HuH-7 (cell line): Measurements from ENCODE around the gene RPS17.
A peak's percentile ranks its signal among the peaks of the same experiment; 100 is the strongest.
"Not testable (repeated sequence)": the region's sequence is repeated elsewhere in the genome, so short reads cannot be mapped to it uniquely, and the experiment has no call there.

Experiments
- DNase-seq: peaks from one replicate; pipeline ENCODE4 v3.0.0; 2011; ENCODE audit warnings: low spot score

Gene RPS17

GRCh38 chr15:82545478-82545877 lies 5.2 kb upstream of the RPS17 start:
- DNase-seq = no peak

DNA sequence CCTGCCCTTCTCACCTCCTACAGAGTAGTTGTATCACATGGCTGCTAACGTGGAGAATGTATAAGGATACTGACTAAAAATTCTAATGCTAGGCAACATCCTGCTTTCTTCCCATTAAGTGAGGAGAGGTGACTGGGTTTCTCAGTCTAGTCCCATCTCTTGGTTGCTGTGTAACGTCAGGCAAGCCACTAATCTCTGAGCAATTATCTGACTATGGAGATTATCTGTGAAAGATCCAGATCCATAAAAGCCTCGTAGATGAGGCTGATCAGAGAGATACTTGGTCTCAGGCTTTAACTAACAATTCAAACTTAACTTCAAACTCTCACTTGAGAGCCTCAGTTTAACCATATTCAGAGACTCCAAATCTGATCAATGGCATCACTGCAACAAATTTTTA lies 4.7 kb upstream of the RPS17 start:
- DNase-seq = no peak

DNA sequence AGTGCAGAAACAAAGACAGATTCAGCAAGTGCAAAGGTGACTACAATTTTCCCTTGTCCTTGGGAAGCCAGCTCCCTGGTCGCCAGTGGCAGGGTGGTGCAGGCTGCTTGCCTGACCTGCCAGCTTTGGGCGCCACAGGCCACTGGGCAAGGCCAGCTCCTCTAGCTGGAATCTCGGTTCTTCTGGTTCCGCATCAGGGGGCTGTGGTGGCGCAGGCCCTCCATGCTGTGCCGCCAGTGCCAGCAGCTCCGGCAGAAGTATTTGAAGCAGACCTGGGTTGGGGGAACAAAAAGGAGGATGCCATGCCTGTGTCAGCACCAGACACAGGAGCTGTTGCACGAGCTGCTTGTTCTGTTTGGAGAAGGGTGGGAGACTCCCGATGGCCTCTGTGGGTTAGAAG lies 4.2 kb upstream of the RPS17 start:
- DNase-seq = no peak

DNA sequence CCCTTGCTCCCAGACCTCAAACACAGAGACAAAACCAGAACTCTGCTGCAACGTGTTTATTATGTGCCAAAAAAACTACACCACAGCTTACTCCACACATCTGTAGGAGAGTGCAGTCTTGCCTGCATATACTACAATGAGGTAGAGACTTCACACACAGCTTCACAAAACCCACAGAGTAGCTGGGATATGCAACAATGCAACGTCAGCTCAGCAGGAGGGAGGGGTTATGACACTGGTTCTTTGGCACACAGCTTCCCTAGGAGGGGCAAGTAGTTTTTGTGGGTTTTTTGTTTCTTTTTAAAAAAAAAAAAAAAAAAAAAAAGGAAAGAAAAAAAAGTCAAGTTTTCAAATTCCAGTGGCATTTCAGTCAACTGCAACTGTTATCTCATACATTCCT lies 2.9 kb upstream of the RPS17 start:
- no peak for DNase-seq

GRCh38 chr15:82540984-82541431 lies 751 bp upstream of the RPS17 start:
- no peak for DNase-seq

- DNase-seq = no peak
These were observed 584 bp downstream of the RPS17 start for GRCh38 chr15:82539691-82540054.

DNA sequence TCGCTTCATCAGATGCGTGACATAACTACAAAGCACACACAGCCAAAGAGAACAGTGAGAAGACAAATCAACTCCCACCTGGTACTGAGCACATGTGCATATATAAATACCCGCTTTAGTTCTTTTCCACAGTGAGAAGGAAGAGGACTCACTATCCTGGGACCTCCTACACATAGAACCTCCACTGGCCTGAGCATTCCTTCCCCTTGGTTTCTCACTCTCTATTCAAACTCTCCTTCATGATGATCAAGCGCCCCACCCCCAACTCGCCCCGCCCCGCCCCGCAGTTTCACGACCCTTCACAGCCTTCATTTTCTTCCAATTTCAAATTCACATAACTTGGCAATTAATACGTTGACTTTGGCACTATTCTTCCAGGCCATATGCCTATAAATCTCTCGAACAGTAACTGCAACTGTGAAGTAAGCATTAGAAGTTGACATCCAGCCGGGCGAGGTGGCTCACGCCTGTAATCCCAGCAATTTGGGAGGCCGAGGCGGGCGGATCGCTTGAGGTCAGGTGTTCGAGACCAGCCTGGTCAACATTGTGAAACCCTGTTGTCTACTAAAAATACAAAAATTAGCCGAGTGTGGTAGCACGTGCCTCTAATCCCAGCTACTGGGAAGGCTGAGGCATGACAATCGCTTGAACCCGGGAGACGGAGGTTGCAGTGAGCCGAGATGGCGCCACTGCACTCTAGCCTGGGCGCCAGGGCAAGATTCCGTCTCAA lies 1.1 kb downstream of the RPS17 start:
- no peak for DNase-seq

DNA sequence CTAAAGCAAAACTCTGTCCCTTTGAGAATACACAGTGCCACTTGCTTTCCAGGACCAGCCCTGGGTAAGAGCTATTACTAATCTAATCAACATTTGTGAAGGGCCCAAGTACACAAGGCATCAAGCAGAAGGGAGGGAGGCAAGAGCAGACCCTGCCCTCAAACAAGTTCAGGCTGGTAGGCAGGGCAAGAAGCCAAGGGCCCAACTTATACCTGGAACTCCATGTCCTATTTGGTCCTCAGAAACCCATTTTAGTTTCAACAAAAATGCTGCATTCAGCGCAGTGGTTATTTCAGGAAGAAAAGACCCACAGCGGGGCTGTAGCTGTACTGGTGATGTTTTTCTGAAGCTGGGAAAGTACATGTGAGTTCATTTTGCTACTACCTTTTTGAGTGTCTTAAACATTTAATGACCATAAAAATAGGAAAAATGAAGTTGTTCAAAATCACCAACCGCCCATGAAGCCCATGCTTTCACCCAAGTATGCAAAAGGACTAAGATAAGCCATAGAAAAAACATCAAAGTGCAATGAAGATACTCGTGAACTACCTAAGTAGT lies 2.8 kb downstream of the RPS17 start:
- no peak for DNase-seq

DNA sequence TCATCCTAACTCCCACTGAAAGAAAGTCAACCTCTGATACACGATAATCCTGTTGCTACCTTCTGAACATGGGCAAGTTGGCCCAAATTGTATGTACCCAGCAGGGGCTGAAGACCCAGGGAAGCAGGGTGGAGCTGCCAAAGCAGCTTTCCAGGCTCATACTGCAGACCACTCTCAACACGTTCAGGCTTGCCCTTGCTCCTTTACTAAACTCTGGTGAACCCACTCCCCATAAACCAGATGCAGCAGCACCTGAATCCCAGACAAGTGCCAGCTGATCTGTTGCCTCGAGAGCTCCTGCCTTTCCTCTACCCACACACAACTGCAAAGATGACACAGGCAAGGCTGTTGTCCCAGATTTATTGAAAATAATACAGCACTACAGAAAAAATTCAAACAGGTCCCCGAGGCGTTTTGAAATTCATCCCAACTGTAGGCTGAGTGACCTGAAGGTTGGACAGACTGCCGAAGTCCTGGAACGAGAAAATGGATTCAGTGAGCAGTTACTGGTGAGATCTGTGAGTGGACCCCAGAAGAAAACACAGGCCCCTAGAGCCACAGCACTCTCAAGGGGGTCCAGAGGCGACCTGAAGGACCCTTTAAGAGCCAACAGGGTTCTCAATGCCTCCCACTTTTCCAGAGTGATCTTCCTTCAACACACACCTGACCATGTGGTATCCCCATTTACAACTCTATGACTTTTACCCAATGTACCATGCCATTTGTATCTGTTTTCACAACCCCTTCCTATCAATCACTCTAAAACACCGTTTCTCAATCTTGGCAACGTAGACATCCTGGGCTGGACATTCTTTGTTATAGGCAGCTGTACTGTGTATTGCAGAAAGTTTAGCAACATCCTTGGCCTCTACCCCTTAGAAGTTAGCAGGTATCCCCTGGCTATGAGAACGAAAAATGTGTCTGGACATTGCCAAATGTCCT lies 3.6 kb downstream of the RPS17 start:
- DNase-seq = no peak

GRCh38 chr15:82535566-82536408 lies 4.5 kb downstream of the RPS17 start:
- DNase-seq = no peak

- DNase-seq = not testable (repeated sequence)
These were observed 5.1 kb downstream of the RPS17 start for GRCh38 chr15:82535151-82535550.

DNA sequence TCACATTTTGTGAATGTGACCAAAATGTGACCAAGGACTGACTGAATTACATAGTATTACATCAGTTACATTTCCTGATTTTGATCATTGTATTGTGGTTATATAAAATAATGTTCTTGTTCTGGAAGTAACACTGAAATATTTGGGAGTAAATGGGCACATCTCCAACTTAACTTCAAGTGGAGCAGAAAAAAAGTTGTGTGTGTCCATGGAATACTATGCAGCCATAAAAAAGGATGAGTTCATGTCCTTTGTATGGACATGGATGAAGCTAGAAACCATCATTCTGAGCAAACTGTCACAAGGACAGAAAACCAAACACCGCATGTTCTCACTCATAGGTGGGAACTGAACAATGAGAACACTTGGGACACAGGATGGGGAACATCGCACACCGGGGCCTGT lies 5.8 kb downstream of the RPS17 start:
- not testable (repeated sequence) for DNase-seq

DNA sequence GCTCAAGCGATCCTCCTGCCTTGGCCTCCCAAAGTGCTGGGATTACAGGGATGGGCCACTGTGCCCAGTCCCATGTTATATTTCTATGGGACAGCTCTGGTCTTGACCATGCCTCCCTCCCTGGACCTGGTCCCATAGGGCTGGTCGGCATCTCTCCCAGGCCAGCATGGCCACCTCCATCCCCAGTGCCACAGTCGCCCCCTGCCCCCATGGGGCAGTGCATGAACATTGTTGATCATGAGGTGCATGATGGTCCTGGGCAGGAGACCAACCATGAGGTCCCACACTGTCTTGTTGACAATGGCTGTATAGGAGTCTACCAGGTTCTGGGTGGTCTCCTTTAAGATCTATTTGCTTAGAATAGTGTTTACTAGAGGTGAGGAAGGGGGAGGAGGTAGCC lies 6.5 kb downstream of the RPS17 start:
- no peak for DNase-seq

DNA sequence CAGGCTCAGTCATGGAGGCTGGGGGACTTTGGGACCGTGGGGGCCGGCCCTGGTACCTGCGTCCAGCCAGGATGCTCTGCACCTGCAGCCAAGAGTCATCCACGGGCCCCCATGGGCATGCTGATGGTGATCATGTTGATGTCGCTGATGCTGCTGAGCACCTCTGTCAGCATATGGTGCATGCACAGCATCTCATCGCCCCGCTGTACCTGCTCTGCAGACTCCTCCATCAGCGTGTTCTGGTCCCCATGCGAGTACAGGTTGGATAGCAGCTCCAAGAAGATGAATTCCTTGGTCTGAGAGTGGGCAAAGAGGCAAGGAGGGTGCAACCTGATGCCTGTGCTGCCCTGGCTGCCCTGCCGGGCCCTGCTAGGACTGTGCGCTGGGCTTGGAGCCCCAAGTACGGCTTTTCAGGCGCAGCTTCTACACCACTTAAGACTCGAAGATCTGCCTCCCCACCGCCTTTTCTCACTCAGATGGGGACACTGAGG lies 7.2 kb downstream of the RPS17 start:
- DNase-seq = no peak

DNA sequence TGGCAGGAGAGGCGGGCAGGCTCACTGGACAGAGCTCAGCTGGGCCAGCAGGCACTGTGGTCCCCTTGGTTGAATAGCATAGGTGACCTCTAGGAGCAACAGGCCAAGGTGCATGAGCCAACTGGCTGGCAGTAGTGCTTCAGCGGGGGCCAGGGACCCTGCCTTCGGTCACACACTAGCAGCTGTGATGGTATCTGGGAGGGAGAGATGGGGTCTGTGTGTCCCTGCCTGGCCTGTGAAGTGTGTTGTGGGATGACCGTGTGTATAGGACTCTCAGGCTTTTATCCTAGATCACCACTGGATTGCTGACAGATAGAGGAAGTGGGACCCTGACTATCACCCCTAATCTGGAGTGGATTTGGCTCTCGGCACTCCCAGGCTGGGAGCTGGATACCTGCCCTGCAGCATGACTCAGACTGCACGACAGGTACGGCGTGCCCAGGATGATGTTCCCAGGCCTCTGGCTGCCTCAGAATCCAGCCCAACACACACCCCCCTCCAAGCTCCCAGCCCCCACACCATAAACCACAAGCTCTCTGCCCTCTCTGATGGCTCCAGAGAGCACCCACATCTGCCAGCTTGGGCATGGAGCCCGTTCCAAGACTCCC lies 7.8 kb downstream of the RPS17 start:
- DNase-seq = no peak

DNA sequence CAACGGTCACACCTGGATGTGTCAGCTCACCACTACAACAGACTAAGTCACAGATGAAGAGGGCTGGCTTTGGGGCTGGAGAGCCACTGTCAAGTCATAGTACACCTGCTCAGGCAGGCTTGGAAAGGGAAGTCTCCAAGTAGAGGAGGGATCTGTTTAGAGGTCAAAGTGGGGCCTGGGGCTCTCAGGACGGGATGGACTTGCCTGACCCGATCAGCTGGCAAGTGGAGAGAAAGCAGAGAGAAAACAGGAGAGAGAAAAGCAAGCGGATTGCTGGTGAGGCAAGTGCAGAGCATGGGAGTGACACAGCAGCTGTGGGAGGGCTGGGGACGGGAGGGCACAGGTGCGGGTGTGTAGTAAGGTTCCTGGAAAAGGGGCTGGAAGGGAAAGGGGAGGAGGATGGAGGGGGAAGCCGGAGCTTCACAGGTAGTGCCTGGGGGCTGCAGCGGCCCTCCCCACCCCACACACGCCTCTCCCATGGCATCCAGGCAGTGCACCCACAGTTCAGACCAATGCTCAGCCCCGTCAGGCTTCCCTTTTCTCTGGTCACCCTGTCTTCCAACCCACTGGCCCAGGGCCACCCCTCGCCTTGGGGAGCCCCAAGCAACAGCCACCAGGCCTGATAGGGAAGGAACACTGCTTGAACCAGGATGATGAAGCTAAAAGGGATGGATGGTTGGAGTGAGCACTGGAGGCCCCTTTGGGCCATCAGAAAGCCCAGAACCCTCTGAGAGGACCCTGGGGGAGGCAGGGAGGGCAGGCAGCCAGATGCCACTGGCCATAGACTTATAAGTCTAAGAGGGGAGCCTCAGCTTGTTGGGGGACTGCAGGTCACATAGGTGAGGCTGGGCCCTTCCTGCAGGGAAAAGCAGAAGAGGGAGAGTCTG lies 8.5 kb downstream of the RPS17 start:
- no peak for DNase-seq

- peak; percentile 72 for DNase-seq
These were observed 9.5 kb downstream of the RPS17 start for GRCh38 chr15:82530606-82531379.

GRCh38 chr15:82530006-82530405 lies 10.3 kb downstream of the RPS17 start:
- DNase-seq = no peak

- DNase-seq = not testable (repeated sequence)
These were observed 26.7 kb downstream of the RPS17 start for GRCh38 chr15:82513587-82513986.

- DNase-seq = not testable (repeated sequence)
These were observed 32.6 kb downstream of the RPS17 start for GRCh38 chr15:82507693-82508092.
